Ammon's horn (tissue), 1 donor: ENCODE measurements around the gene RAP2C.
A peak's percentile ranks its signal among the peaks of the same experiment; 100 is the strongest.

ENCODE experiments used
- DNase-seq: peaks from one replicate; pipeline ENCODE4 v3.0.0-alpha.2; 2016; ENCODE audit warnings: low spot score

RAP2C gene

DNA sequence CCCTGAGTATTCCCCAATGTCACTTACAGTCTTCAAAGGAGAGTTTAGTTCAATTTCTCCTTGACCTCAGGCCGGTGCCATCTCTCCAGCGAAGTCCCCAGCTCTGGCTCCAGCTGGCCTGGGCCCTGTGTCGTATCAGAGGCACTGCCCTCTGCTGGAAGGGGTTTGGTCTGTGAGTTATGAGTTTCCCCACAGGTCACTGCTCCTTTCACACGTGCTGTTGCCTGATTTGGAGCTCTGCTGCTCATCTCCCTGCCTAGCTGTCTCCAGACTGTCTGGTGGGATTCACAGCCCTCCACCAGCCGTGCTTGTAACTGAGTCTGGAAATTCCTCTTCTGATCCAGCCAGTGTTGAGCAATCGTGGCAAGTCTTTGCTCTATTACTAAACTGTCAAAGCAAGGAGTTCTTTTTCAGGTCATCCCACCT is at the start of gene RAP2C:
RAP2C (minus strand) TSS at position 105 of the 426 bp plus-strand sequence. CDS start 2,179 bp downstream, outside the sequence.
- DNase-seq: peak; percentile 79

DNA sequence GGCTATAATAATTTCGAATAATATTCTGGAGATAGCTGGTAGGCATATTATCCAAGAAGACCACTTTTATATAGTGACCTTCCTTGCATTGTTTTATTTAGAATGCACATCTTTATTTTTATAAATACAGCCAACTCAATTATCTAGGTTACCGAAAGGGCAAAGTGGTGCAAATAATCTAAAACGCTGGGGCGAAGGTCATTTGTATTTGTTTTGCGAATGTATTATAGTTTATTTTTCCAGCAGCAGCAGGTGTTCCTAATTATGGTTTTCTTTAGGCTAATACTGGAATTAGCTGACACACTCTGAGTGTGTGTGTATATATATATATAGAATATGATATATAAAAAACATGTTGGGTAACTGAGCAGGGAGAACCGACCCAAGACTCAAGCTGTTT is 48.1 kb upstream of the RAP2C start:
- DNase-seq: no peak

DNA sequence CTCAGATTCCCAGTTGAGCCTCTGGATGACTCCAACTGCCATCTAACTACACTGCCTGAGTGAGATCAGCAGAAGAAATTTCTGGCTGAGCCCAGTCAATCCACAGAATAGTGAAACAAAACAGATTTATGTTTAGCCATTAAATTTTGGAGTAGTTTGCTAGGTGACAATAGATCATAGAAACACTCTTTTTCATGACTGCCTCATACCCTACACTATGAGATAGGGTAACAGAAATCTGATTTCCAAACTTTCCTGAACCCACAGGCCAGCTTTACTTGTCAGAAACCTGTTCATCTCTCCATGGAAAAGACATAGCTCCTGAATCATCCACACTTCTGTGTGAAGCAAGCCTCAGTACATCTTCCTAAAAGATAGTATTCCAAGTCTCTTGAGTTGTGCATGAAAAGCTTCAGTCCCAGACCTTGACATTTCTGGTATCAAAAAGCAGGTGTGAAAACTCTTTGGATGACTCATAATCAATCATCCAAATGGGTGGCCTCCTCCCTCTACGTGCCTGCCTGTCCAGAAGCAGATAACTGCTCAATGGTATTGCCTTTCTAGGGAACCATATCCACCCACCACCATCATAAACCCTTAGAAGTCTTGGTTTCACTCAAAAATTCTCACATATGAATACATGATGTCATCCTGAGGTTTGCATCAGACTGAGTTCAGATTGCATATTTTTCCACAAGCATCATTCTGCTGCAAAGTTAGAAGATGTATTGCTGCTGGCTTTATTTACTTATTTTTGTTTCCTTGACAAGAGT is 47.5 kb upstream of the RAP2C start:
- no peak for DNase-seq

DNA sequence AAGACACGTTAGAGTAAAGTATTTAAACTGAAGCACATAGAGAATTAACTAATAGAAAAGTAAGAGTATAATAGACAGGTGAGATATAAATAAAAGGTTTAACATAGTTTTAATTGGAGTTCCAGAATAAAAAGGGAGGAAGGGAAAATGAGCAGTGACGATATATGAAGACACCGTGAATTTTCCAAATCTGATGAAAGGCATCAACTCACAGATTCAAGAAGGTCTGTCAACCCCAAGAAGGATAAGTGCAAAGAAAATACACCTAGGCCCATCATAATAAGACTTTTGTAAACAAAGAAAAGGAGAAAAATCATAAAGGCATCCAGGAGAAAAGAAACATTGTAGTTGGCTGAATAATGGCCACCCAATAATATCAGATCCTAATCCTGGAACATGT is 43.9 kb upstream of the RAP2C start:
- no peak for DNase-seq

DNA sequence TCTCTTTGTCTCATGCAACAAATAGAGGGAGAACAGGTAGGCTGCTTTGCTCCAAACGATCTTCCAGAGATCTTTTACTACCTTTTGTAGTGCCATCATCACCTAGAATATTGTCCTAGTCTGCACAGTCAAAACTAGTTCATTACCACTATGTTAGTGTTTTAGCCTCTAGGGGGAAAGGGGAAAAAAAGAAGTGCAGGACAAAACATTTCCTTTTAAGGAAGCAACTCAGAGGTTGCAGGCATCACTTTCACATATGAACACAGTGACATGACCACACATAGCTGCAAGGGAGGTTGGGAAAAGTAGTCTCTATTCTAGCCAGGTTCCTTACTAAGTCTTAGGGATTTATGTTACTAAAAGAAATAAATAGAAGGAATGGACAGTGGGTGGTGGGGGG is 39.3 kb upstream of the RAP2C start:
- DNase-seq: no peak

DNA sequence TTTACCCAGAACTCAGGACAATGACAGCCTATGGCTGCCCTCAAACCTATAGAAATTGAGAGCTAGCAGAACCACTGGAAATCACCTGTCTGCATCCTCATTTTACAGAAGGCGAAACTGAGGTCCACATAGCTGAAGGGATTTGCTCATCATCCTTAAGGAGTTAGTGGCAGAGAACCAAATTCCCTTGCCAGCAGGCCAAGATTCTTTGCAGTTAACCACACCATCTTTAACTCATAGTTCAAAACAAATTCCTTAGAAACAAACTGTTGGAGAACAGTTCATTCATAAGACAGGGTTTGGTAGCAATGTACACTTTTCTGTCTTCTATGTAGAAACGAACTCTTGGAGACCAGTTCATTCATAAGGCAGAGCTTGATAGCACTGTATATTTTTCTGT is 37.9 kb upstream of the RAP2C start:
- no peak for DNase-seq

DNA sequence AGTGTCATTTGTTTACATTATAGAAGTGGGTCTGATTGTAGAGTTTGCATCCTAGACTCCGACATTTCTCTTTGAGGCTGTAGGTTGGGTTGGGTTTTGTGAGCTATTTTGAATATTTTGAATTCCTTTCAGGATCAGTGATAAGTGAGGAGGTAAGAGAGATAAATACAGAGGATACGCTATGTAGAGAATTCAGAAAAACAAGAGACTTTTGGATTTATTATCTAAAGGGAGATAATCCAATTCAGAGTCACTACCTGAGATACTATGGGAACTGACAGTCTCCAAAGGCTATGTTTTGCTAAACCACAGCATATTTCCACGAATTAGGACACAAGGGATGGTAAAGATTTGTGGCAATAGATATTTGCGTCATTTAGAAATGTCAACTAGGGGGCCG is 16.9 kb upstream of the RAP2C start:
- no peak for DNase-seq

DNA sequence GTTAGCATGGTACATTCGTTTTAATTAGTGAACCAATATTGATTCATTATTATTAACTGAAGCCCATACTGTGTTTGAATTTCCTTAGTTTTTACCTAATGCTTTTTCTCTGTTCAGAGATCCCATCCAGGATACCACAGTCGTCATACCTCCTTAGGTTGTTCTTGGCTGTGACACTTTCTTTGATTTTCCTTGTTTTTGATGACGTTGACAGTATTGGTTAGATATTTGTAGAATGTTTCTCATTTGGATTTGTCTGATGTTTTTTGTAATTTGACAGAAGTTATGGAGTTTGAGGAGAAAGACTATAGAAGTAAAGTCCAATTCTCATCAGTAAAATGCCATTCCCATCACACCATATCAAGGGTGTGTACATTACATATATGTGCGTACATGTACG is 16.2 kb upstream of the RAP2C start:
- no peak for DNase-seq

DNA sequence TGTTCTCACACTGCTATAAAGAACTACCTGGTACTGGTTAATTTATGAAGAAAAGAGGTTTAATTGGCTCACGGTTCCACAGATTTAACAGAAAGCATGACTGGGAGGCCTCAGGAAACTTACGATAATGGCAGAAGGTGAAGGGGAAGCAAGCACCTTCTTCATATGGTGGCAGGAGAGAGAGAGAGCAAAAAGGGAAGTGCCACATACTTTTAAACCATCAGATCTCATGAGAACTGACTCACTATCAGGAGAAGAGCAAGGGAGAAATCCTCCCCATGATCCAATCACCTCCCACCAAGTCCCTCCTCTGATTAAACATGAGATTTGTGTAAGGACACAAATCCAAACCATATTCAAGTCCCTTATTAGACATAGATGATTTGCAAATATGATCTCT is 12.3 kb upstream of the RAP2C start:
- no peak for DNase-seq

DNA sequence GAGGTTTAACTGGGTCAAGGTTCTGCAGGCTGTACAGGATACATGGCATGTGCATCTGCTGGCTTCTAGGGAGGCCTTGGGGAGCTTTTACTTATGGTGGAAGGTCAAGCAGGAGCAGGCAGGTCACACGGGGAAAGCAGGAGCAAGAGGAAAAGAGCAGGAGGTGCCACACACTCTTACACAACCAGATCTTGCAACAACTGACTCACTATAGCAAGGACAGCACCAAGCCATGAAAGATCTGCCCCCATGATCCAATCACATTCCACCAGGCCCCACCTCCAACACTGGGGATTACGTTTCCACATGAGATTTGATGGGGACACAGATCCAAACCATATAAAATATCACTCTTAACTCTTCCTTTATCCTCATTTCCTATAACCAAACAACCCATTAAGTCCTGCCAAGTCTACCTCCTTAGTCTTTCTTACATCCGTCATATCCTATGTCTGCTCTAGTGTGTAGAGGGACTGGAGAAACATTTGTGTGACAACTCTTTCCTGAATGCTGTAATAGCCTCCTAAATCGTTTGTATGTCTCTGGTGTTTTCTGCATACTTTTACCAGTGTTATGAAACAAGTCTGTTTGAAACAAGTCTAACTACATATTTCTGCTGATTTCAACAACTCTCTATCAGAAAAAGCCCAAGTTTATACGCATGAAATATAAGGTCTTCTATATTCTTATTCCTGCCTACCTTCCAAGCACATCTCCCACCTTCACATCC is 8.3 kb upstream of the RAP2C start:
- DNase-seq: no peak

DNA sequence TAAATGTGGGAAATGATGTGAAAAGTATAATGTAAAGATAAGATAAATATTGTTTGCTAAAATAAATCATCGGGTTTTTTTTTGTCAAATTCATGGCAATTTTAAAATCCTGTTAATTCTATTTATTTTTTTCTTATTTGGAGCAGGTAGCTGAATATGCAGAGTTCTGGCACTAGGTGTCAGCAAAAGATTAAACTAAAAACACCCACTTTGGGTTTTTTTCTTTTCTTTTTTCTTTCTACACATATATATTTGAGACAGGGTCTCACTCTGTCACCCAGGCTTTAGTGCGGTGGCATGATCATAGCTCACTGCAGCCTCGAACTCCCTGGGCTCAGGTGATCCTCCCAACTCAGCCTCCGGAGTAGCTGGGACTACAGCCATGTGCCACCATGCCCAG is 6.9 kb upstream of the RAP2C start:
- DNase-seq: no peak

DNA sequence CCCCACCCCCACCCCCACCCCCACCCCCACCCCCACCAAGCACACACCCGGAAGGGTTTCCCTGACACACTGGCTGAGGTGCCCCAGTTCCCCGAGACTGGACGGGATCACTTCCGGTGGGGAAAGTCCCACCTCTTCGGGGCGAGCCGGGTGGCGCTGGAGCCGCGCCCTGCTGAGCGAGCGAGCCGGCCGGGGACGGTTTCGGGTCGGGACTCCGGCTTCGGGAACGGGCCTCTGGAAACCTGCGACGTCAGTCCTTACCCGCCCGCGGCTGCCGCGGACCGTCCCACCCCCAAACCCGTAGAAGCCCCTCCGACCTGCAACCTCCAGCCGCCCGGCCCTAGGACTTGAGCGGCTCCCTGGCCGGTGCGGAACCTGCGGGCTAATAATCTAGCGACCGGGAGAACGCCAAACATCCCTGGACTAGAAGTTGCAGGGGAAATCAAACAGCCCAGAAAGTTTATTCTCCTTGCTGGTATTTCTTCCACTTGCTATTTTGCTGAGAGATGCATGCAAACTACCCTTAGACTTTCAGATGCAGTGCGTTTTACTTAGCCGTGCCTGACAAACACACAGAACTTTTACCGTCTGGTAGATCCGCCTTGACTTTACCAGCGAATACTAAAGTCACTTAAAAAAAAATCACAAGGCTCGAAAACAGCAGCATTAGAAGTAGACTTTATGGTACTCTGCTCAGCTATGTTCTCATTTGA is 991 bp downstream of the RAP2C start:
- DNase-seq: peak; percentile 81

DNA sequence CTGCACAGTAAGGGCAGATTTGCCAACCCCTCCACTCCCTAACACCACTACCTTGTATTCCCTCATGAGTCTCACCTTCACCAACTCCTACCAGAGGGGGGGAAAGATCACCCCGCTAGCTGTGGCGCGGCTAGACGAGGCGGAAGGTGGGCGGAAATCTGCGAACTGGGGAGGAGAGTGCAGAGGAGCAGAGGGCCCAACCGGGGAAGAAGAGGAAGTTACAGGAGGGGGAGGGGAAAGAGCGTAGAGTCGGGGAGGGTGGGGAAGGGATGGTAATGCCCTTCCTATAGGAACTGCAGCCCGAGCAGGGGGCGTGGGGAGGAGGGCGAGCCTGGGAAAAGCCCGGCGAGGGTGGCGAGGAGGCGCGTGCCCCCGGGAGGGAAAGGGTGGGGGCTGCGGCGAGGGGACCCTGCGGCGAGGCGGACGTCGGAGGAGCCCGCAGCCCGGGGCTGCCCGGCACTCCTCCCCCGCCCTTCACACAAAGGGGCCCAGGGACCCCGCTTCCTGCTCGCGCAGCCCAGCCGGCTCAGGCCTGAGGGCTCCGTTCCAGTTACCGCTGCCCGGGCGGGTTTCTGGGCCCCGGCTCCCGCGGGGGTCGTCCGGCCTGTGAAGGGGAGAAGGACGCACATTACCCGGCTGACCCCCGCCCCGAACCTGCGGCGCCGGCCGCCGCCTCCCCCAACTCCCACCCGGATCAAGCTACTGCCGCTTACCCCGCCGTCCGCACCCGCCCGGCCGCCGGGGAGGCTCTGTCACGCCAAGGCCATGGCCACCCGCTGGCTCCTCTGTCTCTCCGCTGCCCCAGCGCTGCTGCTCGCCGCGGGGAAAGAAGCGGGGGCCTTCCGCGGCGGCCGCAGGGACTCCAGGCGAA is 1.8 kb downstream of the RAP2C start:
- DNase-seq: peak; percentile 62

DNA sequence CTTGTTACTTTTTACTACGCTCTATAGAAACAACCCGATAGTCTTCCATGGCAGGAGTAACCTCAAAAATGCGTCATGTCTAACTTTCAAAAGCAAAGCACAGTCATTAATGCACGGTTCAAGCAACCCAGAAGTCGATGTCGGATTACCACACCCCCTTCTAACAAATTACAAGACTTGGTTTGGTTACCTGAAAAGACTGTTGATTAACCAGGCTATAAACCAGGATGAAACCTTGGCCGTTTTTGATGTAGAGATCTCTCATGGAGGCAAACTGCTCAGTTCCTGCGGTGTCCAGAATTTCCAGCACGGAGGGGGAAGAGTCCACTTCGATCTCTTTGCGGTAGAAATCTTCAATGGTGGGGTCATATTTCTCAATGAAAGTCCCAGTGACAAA is 2.4 kb downstream of the RAP2C start:
- no peak for DNase-seq

DNA sequence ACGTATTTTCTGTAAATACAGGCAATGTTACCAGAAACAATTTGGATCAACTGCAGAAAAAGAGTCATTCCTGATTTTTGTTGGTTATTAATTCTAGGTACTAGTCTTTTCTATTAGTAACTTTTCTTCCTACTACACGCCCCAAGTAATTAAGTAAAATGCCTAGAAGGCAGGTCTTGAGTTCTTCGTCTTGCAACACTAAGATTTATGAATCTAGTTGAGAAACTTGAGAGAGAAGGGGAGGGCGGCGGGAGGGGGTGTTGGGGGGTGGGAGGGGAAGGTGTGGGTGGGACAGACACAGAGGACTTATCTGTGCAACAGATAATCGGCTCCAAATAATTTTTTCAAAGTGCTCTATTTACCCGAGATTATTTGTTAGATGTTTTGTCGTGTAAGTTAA is 3.0 kb downstream of the RAP2C start:
- DNase-seq: no peak

DNA sequence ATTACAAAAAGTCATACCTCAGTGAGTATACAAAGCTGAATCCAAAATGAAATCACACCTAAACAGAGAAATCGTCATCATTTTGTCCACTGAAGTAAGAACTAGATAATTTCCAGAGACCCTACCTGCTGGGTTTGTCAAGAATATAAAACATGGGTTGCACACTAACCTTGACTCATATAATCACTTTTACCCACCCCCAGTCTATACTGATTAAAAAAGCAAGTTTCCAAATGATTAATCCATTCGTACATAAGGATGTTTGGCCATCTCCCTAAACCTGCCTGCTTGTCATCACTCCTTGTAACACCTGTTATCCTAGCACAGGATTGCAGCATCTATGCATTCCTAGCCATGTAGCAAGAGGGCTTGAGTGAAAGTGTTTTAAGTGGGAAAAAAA is 4.7 kb downstream of the RAP2C start:
- no peak for DNase-seq

DNA sequence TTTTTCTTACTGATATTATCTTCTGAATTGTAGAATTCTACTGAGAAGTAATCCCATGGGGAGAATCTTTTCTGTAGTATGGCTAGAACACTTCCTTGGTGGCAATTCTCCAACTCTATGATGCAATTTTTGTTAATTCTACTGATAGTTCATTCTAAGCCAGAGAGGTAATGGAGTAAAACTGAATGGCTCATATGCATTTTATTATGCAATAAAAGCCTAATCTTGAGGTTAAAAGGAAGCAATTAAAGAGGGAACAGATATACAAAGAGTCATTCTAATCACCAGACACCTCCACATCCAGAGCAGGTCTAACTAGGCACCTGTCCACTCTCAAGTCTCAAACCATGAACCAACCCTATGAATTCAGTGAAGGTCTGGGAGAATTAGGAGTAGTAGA is 9.7 kb downstream of the RAP2C start:
- no peak for DNase-seq

DNA sequence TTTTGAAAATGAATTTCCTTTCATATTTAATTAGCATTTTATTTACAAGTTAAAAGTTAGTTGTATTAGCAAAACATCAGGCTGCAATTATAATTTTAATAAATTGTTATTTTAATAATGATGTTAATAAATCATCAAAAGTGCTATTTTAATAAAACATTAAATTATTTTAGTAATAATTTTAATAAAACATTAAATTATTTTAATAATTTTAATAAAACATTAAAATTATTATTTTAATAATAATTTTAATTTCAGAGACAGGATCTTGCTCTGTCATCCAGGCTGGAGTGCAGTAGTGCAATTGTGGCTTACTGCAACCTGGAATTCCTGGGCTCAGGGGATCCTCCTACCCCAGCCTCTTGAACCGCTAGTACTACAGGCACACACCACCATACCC is 10.8 kb downstream of the RAP2C start:
- no peak for DNase-seq

DNA sequence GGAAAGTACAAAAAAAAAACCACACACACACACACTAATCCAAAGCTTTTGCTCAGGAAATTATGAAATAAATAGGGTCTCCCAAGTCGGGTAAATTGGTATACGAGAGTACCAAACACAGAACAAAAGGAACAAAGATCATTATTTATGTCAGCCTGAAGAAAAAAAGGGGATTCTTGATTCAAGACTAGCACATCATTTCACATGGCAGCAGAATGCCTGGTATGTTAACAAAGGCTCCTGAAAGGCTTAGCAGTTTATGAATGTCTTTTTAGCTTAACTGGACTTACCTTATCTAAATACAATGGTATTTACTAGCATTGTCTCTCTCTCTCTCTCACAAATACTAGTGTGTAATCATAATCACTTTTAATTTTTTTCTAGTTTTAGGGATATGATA is 11.3 kb downstream of the RAP2C start:
- no peak for DNase-seq

DNA sequence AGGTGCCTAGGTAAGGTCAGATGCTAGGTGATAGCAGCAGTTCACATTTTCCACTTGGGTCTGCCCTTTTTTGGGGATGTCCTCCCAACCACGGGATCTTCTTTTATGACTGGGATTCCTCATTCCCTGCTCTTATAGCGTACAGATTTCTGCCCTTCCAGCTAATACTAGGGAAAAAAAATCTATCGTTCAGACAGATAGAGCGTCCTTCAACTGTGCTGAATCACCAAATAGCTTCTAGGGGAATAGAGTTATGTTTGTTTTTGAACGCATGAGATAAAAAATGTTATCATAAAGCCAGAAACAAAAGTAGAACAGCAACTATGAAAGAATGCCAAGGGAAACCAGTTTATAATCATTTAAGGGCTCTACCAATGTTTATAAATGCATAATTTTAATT is 13.0 kb downstream of the RAP2C start:
- no peak for DNase-seq

DNA sequence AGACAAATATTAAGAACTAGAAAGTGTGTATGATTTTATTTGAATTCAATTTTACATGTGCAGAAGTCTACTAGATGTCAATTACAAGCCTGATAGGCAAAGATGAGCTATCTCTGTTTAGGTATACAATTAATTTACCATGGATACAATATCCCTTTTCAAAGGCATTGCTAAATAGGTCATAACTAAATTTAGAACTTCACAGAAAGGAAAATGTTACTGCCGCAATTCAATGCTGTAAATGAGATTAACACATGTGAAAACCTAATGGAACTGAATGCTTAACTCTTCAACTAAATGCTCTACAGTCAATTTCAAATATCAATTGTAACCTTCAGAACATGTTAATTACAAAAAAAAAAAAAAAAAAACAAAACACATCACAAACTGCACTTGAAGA is 14.6 kb downstream of the RAP2C start:
- no peak for DNase-seq

DNA sequence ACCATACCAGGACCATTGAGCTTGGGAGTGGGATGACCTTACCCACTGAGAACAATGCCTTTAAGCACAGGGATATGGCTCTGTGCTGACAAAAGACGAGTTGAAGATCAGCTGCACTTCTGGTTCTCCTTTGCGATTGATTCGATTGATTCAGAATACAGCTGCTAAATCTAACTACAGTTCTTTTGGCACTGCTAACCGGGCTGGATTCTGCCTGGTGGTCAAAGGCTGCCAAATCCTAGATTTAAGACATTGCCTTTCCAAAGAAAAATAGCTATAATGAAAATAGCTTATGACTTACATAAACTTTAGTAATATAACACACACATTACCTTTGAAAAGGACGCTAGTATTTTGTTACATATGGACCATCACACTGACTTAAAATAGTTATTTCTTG is 18.3 kb downstream of the RAP2C start:
- DNase-seq: no peak
